K562 (cell line): ENCODE results near the gene ADSS1. TPM values are rescaled to one million over a fixed set of nuclear protein-coding genes. Genes with fewer than 3 reads are reported as not detected.
A peak's percentile ranks its signal among the peaks of the same experiment; 100 is the strongest.

Source experiments
- CBX3 ChIP-seq, 2 experiments: IDR thresholded peaks; 1 replicate in 1 of 2; 2 replicates in 1 of 2; pipeline ENCODE4 v1.6.1; 2012; ENCODE audit warnings: inconsistent platforms in 2 of 2, low read length in 2 of 2, borderline replicate concordance in 1 of 2, control low read depth in 1 of 2
- CCAR2 ChIP-seq: fragments of 200-400 bp; formaldehyde crosslinking; IDR thresholded peaks from 2 replicates; pipeline ENCODE4 v1.6.1; 2017; ENCODE audit warnings: mild to moderate bottlenecking, low read depth, low read length
- CXXC5 ChIP-seq: fragments of 250-450 bp; sonication (Bioruptor Pico); IDR thresholded peaks from 2 replicates; pipeline ENCODE4 v1.8.0; 2022; ENCODE audit warnings: inconsistent platforms, mild to moderate bottlenecking, moderate library complexity
- DPF2 ChIP-seq: fragments of 450-650 bp; IDR thresholded peaks from 2 replicates; pipeline ENCODE4 v1.6.1; 2016
- ETV6 ChIP-seq, 3 experiments: fragments of 150-350 bp in 1 of 3; sonication (generic) in 1 of 3; formaldehyde crosslinking in 1 of 3; IDR thresholded peaks; 2 replicates each; pipeline versions ENCODE4 v1.6.1 to v1.8.0; 2014 to 2022; ENCODE audit warnings: borderline replicate concordance in 2 of 3, low read depth in 2 of 3, antibody characterized with exemption in 1 of 3, low read length in 1 of 3, mild to moderate bottlenecking in 1 of 3, missing genetic modification reagents in 1 of 3
- MECOM ChIP-seq: fragments of 250-450 bp; sonication (Bioruptor Pico); IDR thresholded peaks from 2 replicates; pipeline ENCODE4 v1.8.0; 2022; ENCODE audit warnings: inconsistent platforms
- NFATC3 ChIP-seq: fragments of 450-650 bp; IDR thresholded peaks from 2 replicates; pipeline ENCODE4 v1.6.1; 2017; ENCODE audit warnings: mild to moderate bottlenecking
- NFE2L1 ChIP-seq: fragments of 450-650 bp; IDR thresholded peaks from 2 replicates; pipeline ENCODE4 v1.6.1; 2016; ENCODE audit warnings: missing genetic modification characterization, low read depth, mild to moderate bottlenecking, missing compliant biosample characterization, moderate library complexity, borderline replicate concordance
- OTX1 ChIP-seq: fragments of 450-650 bp; formaldehyde crosslinking; IDR thresholded peaks from 2 replicates; pipeline ENCODE4 v1.4.0; 2022; ENCODE audit warnings: mild to moderate bottlenecking
- POLR2AphosphoS5 ChIP-seq: IDR thresholded peaks from 2 replicates; pipeline ENCODE4 v1.6.1; 2011; ENCODE audit warnings: mild to moderate bottlenecking, low read depth, low read length, moderate library complexity; ENCODE audit not compliant: control insufficient read depth, insufficient read depth
- PPARD ChIP-seq: fragments of 250-450 bp; sonication (Bioruptor Pico); IDR thresholded peaks from 2 replicates; pipeline ENCODE4 v1.8.0; 2022; ENCODE audit warnings: inconsistent platforms, mild to moderate bottlenecking, moderate library complexity
- RBFOX2 ChIP-seq: fragments of 200-400 bp; formaldehyde crosslinking; IDR thresholded peaks from 2 replicates; pipeline ENCODE4 v1.6.1; 2017; ENCODE audit warnings: low read depth, mild to moderate bottlenecking, low read length, moderate library complexity
- SMARCB1 ChIP-seq: IDR thresholded peaks from 2 replicates; pipeline ENCODE4 v1.6.1; 2011; ENCODE audit warnings: improper control_type of control experiment, low read depth; ENCODE audit not compliant: insufficient read length
- SP1 ChIP-seq: sonication (generic); formaldehyde crosslinking; IDR thresholded peaks from 2 replicates; pipeline ENCODE4 v1.8.1; 2022; ENCODE audit warnings: mild to moderate bottlenecking, missing genetic modification reagents
- SRSF1 ChIP-seq: fragments of 200-400 bp; formaldehyde crosslinking; IDR thresholded peaks from 2 replicates; pipeline ENCODE4 v1.6.1; 2017; ENCODE audit warnings: mild to moderate bottlenecking, low read depth, low read length, moderate library complexity
- TEAD1 ChIP-seq, 2 experiments: fragments of 450-650 bp in 1 of 2; sonication (generic) in 1 of 2; formaldehyde crosslinking; IDR thresholded peaks; 2 replicates each; pipeline versions ENCODE4 v1.4.0 to v1.8.0; 2020 to 2022; ENCODE audit warnings: mild to moderate bottlenecking in 2 of 2, missing genetic modification reagents in 1 of 2
- THRAP3 ChIP-seq: fragments of 450-650 bp; IDR thresholded peaks from 2 replicates; pipeline ENCODE4 v1.6.1; 2016; ENCODE audit warnings: mild to moderate bottlenecking, inconsistent platforms, borderline replicate concordance
- ZC3H11A ChIP-seq: IDR thresholded peaks from 2 replicates; pipeline ENCODE4 v1.6.1; 2012; ENCODE audit warnings: low read depth, low read length, improper control_type of control experiment
- polyA plus RNA-seq, 8 experiments: library from polyadenylated mRNA; depleted of rRNA in 4 of 8; stranded (reverse) in 5 of 8; unstranded in 3 of 8; fragments of >200 nt; fragmentation: Nextera tagmentation in 2 of 8; fragmentation: Illumina TruSeq in 1 of 8; extraction: Ambion mirVana in 2 of 8; extraction: Trizol in 1 of 8; gene quantifications; 2 replicates each; pipeline versions ENCODE4 v1.2.1 to v1.2.3, GENCODE V29; 2011 to 2014; ENCODE audit warnings: inconsistent platforms in 1 of 8, missing spikeins in 1 of 8
- total RNA-seq, 7 experiments: library from RNA; depleted of rRNA in 6 of 7; stranded (reverse); fragments of >200 nt in 6 of 7; fragmentation: Illumina TruSeq in 2 of 7; extraction: Trizol in 2 of 7; gene quantifications; 2 replicates each; pipeline versions ENCODE4 v1.2.1 to v1.2.3, GENCODE V29; 2011 to 2021; ENCODE audit warnings: low replicate concordance in 1 of 7
- TF ChIP-seq, protein P1 (sequence below): sonication (generic); formaldehyde crosslinking; IDR thresholded peaks from 2 replicates; pipeline ENCODE4 v1.4.0; 2020; ENCODE audit warnings: mild to moderate bottlenecking, missing genetic modification reagents
- TF ChIP-seq, protein P2 (sequence below): sonication (generic); formaldehyde crosslinking; IDR thresholded peaks from 2 replicates; pipeline ENCODE4 v1.8.0; 2022; ENCODE audit warnings: mild to moderate bottlenecking, missing genetic modification reagents
- TF ChIP-seq, protein P3 (sequence below): fragments of 450-650 bp; IDR thresholded peaks from one replicate; pipeline ENCODE4 v1.6.1; 2018; ENCODE audit warnings: mild to moderate bottlenecking, moderate library complexity; ENCODE audit not compliant: partially characterized antibody
- TF ChIP-seq, protein P4 (sequence below): IDR thresholded peaks from 2 replicates; pipeline ENCODE4 v1.6.1; 2011; ENCODE audit not compliant: insufficient read length; ENCODE audit errors: extremely low read depth

The ADSS1 gene
- total and polyA plus RNA-seq, 9 of the 15 experiments (the other 6 are each of a cell fraction or from before 2014, with no cell fraction given): 0.53 to 5.9 (median 3.9) TPM

DNA sequence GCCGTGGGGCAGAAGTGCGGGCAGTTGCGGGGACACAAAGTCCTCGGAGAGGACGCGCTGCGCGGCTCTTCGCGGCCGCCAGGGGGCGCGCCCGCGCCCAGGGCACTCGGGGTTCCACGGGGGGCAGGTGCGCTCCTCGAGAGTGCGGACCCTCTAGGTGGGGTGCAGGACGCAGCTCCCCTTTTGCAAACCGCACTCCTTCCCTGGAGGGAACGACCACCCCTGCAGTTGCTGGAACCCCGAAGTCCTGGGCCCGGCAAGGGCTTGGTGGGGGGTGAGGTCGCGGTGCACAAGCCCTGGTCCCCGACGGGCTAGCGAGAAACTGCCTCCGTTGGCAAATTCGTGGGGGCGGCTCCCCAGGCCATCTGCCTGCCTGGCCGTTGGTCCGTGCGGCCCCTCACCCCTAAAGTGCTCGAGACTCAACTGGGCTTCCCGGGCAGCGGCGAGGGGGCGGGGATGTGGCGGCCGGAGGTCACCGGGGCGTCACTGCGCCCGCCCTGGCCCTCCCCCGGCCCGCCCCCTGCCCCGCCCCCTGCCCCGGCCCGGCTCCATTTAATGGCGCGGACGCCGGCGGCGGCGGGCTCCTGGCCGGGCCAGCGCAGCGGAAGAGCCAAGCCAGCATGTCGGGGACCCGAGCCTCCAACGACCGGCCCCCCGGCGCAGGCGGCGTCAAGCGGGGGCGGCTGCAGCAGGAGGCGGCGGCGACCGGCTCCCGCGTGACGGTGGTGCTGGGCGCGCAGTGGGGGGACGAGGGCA lies at the start of gene ADSS1 (continued):
- TF ChIP-seq RBFOX2 (peak; percentile 71), OTX1 (CRISPR knock-in tag) (no peak), NFATC3 (no peak), DPF2 (no peak), MECOM (CRISPR knock-in tag) (no peak), CCAR2 (no peak), CBX3 (IDR thresholded peaks at IDR 0.05; ENCODE audit: borderline replicate concordance in 1 of 2, low read length in 2 of 2) (no peak), ZC3H11A (no peak), SMARCB1 (no peak), THRAP3 (no peak), POLR2AphosphoS5 (peak; percentile 17; the same call in 1 of the 2 replicates), CXXC5 (CRISPR knock-in tag) (no peak; the same call in none of the 2 replicates), SP1 (CRISPR knock-in tag) (peak; percentile 72), TEAD1 (CRISPR knock-in tag; IDR thresholded peaks at IDR 0.05) (no peak), NFE2L1 (tag) (no peak), PPARD (no peak), ETV6 (IDR thresholded peaks at IDR 0.05; ENCODE audit: borderline replicate concordance in 1 of 2, low read depth in 2 of 2, low read length in 1 of 2) (no peak), ETV6 (CRISPR knock-in tag; IDR thresholded peaks at IDR 0.05; ENCODE audit: borderline replicate concordance) (no peak), SRSF1 (no peak)
- TF ChIP-seq, protein P1, sequence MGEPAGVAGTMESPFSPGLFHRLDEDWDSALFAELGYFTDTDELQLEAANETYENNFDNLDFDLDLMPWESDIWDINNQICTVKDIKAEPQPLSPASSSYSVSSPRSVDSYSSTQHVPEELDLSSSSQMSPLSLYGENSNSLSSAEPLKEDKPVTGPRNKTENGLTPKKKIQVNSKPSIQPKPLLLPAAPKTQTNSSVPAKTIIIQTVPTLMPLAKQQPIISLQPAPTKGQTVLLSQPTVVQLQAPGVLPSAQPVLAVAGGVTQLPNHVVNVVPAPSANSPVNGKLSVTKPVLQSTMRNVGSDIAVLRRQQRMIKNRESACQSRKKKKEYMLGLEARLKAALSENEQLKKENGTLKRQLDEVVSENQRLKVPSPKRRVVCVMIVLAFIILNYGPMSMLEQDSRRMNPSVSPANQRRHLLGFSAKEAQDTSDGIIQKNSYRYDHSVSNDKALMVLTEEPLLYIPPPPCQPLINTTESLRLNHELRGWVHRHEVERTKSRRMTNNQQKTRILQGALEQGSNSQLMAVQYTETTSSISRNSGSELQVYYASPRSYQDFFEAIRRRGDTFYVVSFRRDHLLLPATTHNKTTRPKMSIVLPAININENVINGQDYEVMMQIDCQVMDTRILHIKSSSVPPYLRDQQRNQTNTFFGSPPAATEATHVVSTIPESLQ (CRISPR knock-in tag): no peak
- TF ChIP-seq, protein P2, sequence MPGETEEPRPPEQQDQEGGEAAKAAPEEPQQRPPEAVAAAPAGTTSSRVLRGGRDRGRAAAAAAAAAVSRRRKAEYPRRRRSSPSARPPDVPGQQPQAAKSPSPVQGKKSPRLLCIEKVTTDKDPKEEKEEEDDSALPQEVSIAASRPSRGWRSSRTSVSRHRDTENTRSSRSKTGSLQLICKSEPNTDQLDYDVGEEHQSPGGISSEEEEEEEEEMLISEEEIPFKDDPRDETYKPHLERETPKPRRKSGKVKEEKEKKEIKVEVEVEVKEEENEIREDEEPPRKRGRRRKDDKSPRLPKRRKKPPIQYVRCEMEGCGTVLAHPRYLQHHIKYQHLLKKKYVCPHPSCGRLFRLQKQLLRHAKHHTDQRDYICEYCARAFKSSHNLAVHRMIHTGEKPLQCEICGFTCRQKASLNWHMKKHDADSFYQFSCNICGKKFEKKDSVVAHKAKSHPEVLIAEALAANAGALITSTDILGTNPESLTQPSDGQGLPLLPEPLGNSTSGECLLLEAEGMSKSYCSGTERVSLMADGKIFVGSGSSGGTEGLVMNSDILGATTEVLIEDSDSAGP (CRISPR knock-in tag): no peak
- TF ChIP-seq, protein P3, sequence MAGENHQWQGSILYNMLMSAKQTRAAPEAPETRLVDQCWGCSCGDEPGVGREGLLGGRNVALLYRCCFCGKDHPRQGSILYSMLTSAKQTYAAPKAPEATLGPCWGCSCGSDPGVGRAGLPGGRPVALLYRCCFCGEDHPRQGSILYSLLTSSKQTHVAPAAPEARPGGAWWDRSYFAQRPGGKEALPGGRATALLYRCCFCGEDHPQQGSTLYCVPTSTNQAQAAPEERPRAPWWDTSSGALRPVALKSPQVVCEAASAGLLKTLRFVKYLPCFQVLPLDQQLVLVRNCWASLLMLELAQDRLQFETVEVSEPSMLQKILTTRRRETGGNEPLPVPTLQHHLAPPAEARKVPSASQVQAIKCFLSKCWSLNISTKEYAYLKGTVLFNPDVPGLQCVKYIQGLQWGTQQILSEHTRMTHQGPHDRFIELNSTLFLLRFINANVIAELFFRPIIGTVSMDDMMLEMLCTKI: no peak
- TF ChIP-seq, protein P4, sequence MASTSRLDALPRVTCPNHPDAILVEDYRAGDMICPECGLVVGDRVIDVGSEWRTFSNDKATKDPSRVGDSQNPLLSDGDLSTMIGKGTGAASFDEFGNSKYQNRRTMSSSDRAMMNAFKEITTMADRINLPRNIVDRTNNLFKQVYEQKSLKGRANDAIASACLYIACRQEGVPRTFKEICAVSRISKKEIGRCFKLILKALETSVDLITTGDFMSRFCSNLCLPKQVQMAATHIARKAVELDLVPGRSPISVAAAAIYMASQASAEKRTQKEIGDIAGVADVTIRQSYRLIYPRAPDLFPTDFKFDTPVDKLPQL: no peak
